GM20000 (cell line): ENCODE data around the gene ANKS1A.

Experiments
- DNase-seq: peaks from one replicate; pipeline ENCODE4 v3.0.0; 2012; ENCODE audit warnings: low spot score
- CTCF ChIP-seq: IDR thresholded peaks from 2 replicates; pipeline ENCODE4 v1.5.1; 2012; ENCODE audit warnings: mild to moderate bottlenecking, control low read depth; ENCODE audit errors: extremely low read depth, missing control alignments

ANKS1A gene

GRCh38 chr6:35053701-35054100, 164.6 kb downstream of the ANKS1A start:
- no peak for DNase-seq
- no peak for TF ChIP-seq CTCF

- TF ChIP-seq CTCF, result no peak
- no peak for DNase-seq
Measured at GRCh38 chr6:35054106-35054742, 165.2 kb downstream of the ANKS1A start.

- no peak for DNase-seq
- TF ChIP-seq CTCF, result no peak
Measured at GRCh38 chr6:35054743-35055130, 165.7 kb downstream of the ANKS1A start.

- DNase-seq, result no peak
Measured at GRCh38 chr6:35055891-35056290, 166.8 kb downstream of the ANKS1A start.

GRCh38 chr6:35056952-35057351, 167.9 kb downstream of the ANKS1A start:
- no peak for DNase-seq
- no peak for TF ChIP-seq CTCF

More at GRCh38 chr6:35055891-35056290, 166.8 kb downstream of the ANKS1A start:
- TF ChIP-seq CTCF, result no peak

- DNase-seq, result no peak
- TF ChIP-seq CTCF, result no peak
Measured at GRCh38 chr6:35057449-35058357, 168.6 kb downstream of the ANKS1A start.

- DNase-seq, result no peak
- TF ChIP-seq CTCF, result no peak
Measured at GRCh38 chr6:35058358-35058675, 169.3 kb downstream of the ANKS1A start.
